Tibial nerve (tissue), 4 donors: ENCODE results near the gene RASGRP3. TPM values are rescaled to one million over a fixed set of nuclear protein-coding genes. Genes with fewer than 3 reads are reported as not detected.

Experiments used
- DNase-seq, 2 donors: peaks; one replicate each; pipeline ENCODE4 v3.0.0-alpha.2; 2019; ENCODE audit warnings: low spot score in 2 of 2
- H3K27ac ChIP-seq, 4 donors: fragments of 200-600 bp; sonication (generic) in 3 of 4; one replicate each; pipeline ENCODE4 v1.5.1; 2017 to 2019; ENCODE audit warnings: mild to moderate bottlenecking in 1 of 4
- H3K27me3 ChIP-seq, 2 donors: fragments of 200-600 bp; sonication (generic) in 1 of 2; one replicate each; pipeline versions ENCODE4 v1.5.1 to v1.6.0; 2017 to 2019
- H3K36me3 ChIP-seq, 3 donors: fragments of 200-600 bp; sonication (generic); one replicate each; pipeline ENCODE4 v1.5.1; 2018 to 2019
- H3K4me1 ChIP-seq, 4 donors: fragments of 200-600 bp; sonication (generic) in 3 of 4; one replicate each; pipeline ENCODE4 v1.5.1; 2017 to 2019
- H3K4me3 ChIP-seq, 4 donors: fragments of 200-600 bp; sonication (generic) in 3 of 4; one replicate each; pipeline ENCODE4 v1.5.1; 2017 to 2019; ENCODE audit warnings: mild to moderate bottlenecking in 1 of 4, moderate library complexity in 1 of 4
- H3K9me3 ChIP-seq, 4 donors: fragments of 200-600 bp; sonication (generic) in 3 of 4; one replicate each; pipeline ENCODE4 v1.5.1; 2017 to 2019
- EP300 ChIP-seq, 2 donors: sonication (generic); formaldehyde crosslinking; IDR thresholded peaks; one replicate each; pipeline ENCODE4 v1.6.1; 2017; ENCODE audit warnings: antibody characterized with exemption in 2 of 2, mild to moderate bottlenecking in 1 of 2
- POLR2A ChIP-seq, 2 donors: fragments of 450-650 bp; IDR thresholded peaks; one replicate each; pipeline ENCODE4 v1.6.1; 2017; ENCODE audit warnings: antibody characterized with exemption in 2 of 2, mild to moderate bottlenecking in 2 of 2, moderate library complexity in 2 of 2
- WGBS, 2 donors: methylation state at CpG; one replicate each; pipeline ENCODE4 v1.1.5; 2018; 5-methylcytosine and 5-hydroxymethylcytosine counted together
- total RNA-seq, 4 donors: library from RNA; depleted of rRNA; stranded (reverse); fragments of >200 nt; gene quantifications; one replicate each; pipeline ENCODE4 v1.1.0, GENCODE V29; 2016
- TF ChIP-seq, protein P1 (sequence below), 5 experiments: fragments of 200-600 bp in 3 of 5; fragments of 450-650 bp in 2 of 5; sonication (generic) in 3 of 5; IDR thresholded peaks; one replicate each; pipeline ENCODE4 v1.5.1; 2016 to 2019; ENCODE audit warnings: antibody characterized with exemption in 5 of 5, mild to moderate bottlenecking in 3 of 5, moderate library complexity in 2 of 5

Gene RASGRP3
- total RNA-seq, 4 donors from 2014 or later, result 2.4 to 5.4 (median 3.9) TPM

DNA sequence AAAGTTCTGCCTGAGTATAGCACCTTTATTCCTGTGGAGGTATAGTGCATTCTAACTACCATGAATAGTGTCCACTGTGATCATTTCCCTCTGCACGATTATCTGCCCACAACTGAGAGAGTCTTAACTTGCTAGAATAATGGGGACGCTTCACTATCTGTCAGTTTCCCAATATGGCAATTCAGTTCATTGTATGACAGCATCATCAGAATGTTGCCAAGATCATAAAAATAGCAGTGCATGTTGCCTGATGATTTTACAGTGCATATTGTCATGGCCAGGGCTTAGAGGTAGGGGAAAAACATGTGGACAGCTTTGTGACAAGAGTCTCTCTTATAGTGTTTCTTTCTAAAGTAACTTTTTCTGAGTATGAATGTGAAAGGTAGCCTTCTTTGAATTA lies 6.1 kb downstream of the RASGRP3 start:
- peaks cover 0 to 10% (median 0%) of the 10 kb centered on the region in 4 donors for H3K9me3 ChIP-seq
- 58 to 66% methylated on average over 2 of the region's 2 CpGs for whole genome bisulfite sequencing, 2 donors
- H3K27me3 ChIP-seq, result no peaks in the 10 kb centered on the region
- TF ChIP-seq EP300 (IDR thresholded peaks at IDR 0.05) (no peak), POLR2A (IDR thresholded peaks at IDR 0.05) (no peak)
- TF ChIP-seq, protein P1, sequence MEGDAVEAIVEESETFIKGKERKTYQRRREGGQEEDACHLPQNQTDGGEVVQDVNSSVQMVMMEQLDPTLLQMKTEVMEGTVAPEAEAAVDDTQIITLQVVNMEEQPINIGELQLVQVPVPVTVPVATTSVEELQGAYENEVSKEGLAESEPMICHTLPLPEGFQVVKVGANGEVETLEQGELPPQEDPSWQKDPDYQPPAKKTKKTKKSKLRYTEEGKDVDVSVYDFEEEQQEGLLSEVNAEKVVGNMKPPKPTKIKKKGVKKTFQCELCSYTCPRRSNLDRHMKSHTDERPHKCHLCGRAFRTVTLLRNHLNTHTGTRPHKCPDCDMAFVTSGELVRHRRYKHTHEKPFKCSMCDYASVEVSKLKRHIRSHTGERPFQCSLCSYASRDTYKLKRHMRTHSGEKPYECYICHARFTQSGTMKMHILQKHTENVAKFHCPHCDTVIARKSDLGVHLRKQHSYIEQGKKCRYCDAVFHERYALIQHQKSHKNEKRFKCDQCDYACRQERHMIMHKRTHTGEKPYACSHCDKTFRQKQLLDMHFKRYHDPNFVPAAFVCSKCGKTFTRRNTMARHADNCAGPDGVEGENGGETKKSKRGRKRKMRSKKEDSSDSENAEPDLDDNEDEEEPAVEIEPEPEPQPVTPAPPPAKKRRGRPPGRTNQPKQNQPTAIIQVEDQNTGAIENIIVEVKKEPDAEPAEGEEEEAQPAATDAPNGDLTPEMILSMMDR (IDR thresholded peaks at IDR 0.05), result no peak
- DNase-seq, result no peak
- H3K27ac ChIP-seq, result no peak overlapping the region
- no peaks in the 10 kb centered on the region for H3K36me3 ChIP-seq
- H3K4me3 ChIP-seq, result no peak overlapping the region
- peaks cover 0 to 16% (median 3%) of the 10 kb centered on the region in 4 donors for H3K4me1 ChIP-seq

DNA sequence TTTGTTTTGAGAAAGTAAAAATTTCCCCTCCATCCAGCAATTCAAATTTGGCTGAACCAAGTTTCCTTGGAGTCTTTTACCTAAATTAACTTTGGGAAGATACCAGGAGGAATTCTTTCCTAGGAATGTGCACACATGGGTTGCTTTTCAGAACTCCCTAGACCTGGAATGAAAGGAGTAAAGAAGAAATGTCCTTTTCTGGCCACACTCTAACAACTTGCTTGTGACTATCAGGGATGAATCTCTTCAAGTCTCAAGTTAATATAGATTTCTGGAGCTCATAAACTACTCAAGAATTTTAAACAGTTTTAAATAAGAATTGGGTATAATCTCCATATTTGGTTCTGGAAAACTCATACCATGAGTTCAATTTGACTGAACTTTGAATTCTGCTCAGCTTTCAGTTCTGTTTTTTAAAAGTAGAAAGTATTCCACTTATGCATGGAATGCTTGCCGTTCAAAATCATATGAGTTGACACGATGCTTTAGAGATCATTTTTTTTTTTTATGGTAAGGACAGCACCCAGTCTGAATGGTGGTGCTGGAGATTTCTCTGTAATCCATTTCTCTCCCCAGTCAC lies 7.7 kb downstream of the RASGRP3 start:
- Histone ChIP-seq H3K27ac (peak overlapping the region in 1 of 4 donors; percentile 50), H3K4me1 (peaks cover 0 to 14% (median 3%) of the 10 kb centered on the region in 4 donors), H3K27me3 (no peaks in the 10 kb centered on the region), H3K36me3 (no peaks in the 10 kb centered on the region), H3K9me3 (peaks cover 0 to 11% (median 0%) of the 10 kb centered on the region in 4 donors), H3K4me3 (no peak overlapping the region)
- TF ChIP-seq, protein P1 (IDR thresholded peaks at IDR 0.05), result no peak
- TF ChIP-seq POLR2A (IDR thresholded peaks at IDR 0.05), result no peak
- no peak for DNase-seq
- 9 to 11% methylated on average over 2 of the region's 2 CpGs for WGBS, 2 donors

DNA sequence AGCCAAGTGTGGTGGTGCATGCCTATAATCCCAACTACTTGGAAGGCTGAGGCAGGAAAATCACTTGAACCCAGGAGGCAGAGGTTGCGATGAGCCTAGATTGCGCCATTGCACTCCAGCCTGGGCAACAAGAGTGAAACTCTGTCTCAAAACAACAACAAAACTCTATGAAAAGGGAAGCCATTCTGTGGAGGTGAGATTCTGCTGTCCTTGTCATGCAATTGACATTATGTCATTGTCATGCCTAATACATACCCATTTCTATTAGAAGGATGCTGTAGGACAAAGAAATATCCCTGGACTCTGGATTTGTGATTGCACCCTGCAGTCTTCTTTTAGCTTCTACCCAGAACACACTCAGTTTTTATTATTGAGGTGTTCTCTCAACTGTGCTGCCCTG lies 8.6 kb downstream of the RASGRP3 start:
- Histone ChIP-seq H3K36me3 (no peaks in the 10 kb centered on the region), H3K9me3 (peaks cover 0 to 11% (median 0%) of the 10 kb centered on the region in 4 donors), H3K4me3 (no peak overlapping the region), H3K27me3 (no peaks in the 10 kb centered on the region), H3K27ac (peak overlapping the region in 2 of 4 donors; percentile 6 to 15), H3K4me1 (peaks cover 0 to 10% (median 3%) of the 10 kb centered on the region in 4 donors)
- TF ChIP-seq, protein P1 (IDR thresholded peaks at IDR 0.05), result no peak
- TF ChIP-seq EP300 (IDR thresholded peaks at IDR 0.05) (no peak), POLR2A (IDR thresholded peaks at IDR 0.05) (no peak)
- DNase-seq, result no peak
- 80 to 100% methylated on average over 2 of the region's 2 CpGs for whole genome bisulfite sequencing, 2 donors

DNA sequence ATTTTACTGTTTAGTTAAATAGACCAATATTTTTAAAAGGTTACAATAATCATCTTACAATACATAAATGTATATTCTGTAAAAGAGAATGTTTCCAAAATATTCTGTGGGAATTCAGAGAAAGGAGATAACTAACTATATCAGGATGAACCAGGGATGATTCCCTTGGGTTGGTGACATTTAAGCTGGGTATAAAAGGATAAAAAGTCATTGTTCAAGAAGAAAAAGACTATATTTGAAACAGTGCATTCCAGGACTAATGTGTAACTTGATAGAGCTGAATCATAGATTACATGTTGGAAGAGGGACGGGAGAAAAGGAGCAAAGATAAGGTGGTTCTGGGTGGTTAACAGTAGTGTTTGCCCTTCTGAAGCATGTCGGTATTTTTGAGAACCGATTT lies 10.1 kb downstream of the RASGRP3 start:
- WGBS, 2 donors, result 94 to 95% methylated on average over 3 of the region's 3 CpGs
- TF ChIP-seq POLR2A (IDR thresholded peaks at IDR 0.05) (no peak), EP300 (IDR thresholded peaks at IDR 0.05) (no peak)
- TF ChIP-seq, protein P1 (IDR thresholded peaks at IDR 0.05), result no peak
- H3K4me1 ChIP-seq, result peaks cover 0 to 10% (median 1%) of the 10 kb centered on the region in 4 donors

DNA sequence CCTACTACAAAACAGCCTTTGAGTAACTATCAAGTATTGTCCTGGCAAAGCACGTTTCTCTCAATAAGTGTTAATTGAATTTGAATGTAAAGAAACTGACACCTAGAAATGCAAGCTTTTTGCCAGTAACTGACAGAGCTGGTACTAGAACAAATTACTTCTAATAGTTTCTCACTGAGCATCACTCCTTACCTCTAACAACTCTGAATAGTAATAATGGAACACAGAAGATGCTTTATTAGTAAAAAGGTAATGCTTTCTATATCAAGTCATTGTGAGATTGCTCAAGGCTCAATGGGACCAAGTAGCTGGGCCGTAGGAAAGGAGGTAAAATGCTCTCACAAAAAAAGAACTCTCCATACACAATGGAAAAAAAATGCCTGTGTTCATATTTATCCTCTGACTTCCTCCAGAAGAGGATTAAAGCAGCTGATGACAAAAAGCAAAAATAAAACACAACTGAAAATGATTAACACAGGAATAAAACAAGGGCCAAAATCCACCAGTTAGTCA lies 11.8 kb downstream of the RASGRP3 start:
- H3K4me1 ChIP-seq, result peaks cover 0 to 10% (median 1%) of the 10 kb centered on the region in 4 donors
- whole genome bisulfite sequencing, 2 donors, result 53 to 62% methylated on average over 2 of the region's 2 CpGs
- H3K27me3 ChIP-seq, result no peaks in the 10 kb centered on the region
- peaks cover 0 to 11% (median 0%) of the 10 kb centered on the region in 4 donors for H3K9me3 ChIP-seq
- H3K36me3 ChIP-seq, result no peaks in the 10 kb centered on the region
- no peak overlapping the region for H3K4me3 ChIP-seq
- TF ChIP-seq, protein P1 (IDR thresholded peaks at IDR 0.05), result no peak
- TF ChIP-seq EP300 (IDR thresholded peaks at IDR 0.05) (no peak), POLR2A (IDR thresholded peaks at IDR 0.05) (no peak)
- H3K27ac ChIP-seq, result no peak overlapping the region
- no peak for DNase-seq

More for the DNA sequence above, 10.1 kb downstream of the RASGRP3 start:
- peaks cover 0 to 11% (median 0%) of the 10 kb centered on the region in 4 donors for H3K9me3 ChIP-seq
- H3K27me3 ChIP-seq, result no peaks in the 10 kb centered on the region
- H3K27ac ChIP-seq, result no peak overlapping the region
- DNase-seq, result no peak
- H3K4me3 ChIP-seq, result no peak overlapping the region
- H3K36me3 ChIP-seq, result no peaks in the 10 kb centered on the region
